RWPE2 (cell line): ENCODE data around the gene EML6.
A peak's percentile ranks its signal among the peaks of the same experiment; 100 is the strongest.

Experiments used
- ATAC-seq: fragments of 200-7000 bp; cut with Tn5 transposase; 3 replicates; pipeline ENCODE4 v1.9.1; 2021; ENCODE audit warnings: low read depth
- DNase-seq: peaks from one replicate; pipeline ENCODE4 v3.0.0-alpha.2; 2020; ENCODE audit warnings: low spot score
- H3K27ac ChIP-seq: fragments of 450-650 bp; 2 replicates; pipeline ENCODE4 v1.5.1; 2017; ENCODE audit warnings: mild to moderate bottlenecking; ENCODE audit not compliant: poor library complexity, severe bottlenecking
- H3K27me3 ChIP-seq: fragments of 250-450 bp; sonication (Bioruptor Pico); 2 replicates; pipeline ENCODE4 v1.5.1; 2021; ENCODE audit warnings: mild to moderate bottlenecking, moderate library complexity; ENCODE audit not compliant: insufficient read depth, poor library complexity, severe bottlenecking
- H3K36me3 ChIP-seq: fragments of 250-450 bp; sonication (Bioruptor Pico); 2 replicates; pipeline ENCODE4 v1.5.1; 2020; ENCODE audit warnings: low read depth, mild to moderate bottlenecking, moderate library complexity
- H3K4me1 ChIP-seq: fragments of 250-450 bp; sonication (Bioruptor Pico); 2 replicates; pipeline ENCODE4 v1.5.1; 2021; ENCODE audit warnings: mild to moderate bottlenecking, moderate library complexity; ENCODE audit not compliant: insufficient read depth, poor library complexity, severe bottlenecking
- H3K4me3 ChIP-seq: fragments of 250-450 bp; sonication (Bioruptor Pico); 2 replicates; pipeline ENCODE4 v1.5.1; 2021; ENCODE audit warnings: mild to moderate bottlenecking, moderate library complexity; ENCODE audit not compliant: severe bottlenecking
- H3K9me3 ChIP-seq: fragments of 250-450 bp; sonication (Bioruptor Pico); 2 replicates; pipeline ENCODE4 v1.5.1; 2021; ENCODE audit warnings: mild to moderate bottlenecking, moderate library complexity; ENCODE audit not compliant: severe bottlenecking
- TF ChIP-seq, protein P1 (sequence below): fragments of 450-650 bp; IDR thresholded peaks from one replicate; pipeline ENCODE4 v1.5.1; 2017; ENCODE audit warnings: mild to moderate bottlenecking, moderate library complexity; ENCODE audit not compliant: poor library complexity, severe bottlenecking

EML6 gene

DNA sequence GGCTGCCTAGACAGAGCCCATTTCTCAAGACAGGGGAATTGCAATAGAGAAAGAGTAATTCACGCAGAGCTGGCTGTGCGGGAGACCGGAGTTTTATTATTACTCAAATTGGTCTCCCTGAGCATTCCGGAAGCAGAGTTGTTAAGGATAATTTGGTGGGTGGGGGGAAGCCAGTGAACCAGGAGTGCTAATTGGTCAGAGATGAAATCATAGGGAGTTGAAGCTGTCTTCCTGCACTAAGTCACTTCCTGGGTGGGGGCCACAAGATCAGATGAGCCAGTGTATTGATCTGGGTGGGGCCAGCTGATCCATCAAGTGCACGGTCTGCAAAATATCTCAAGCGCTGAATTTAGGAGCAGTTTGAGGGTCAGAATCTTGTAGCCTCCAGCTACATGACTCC, 242.0 kb downstream of the EML6 start:
- Histone ChIP-seq H3K4me3 (no peak overlapping the region), H3K36me3 (peaks cover 8% of the 10 kb centered on the region), H3K27ac (peak overlapping the region; percentile 48), H3K4me1 (peaks cover 14% of the 10 kb centered on the region), H3K9me3 (no peaks in the 10 kb centered on the region), H3K27me3 (no peaks in the 10 kb centered on the region)
- TF ChIP-seq, protein P1, sequence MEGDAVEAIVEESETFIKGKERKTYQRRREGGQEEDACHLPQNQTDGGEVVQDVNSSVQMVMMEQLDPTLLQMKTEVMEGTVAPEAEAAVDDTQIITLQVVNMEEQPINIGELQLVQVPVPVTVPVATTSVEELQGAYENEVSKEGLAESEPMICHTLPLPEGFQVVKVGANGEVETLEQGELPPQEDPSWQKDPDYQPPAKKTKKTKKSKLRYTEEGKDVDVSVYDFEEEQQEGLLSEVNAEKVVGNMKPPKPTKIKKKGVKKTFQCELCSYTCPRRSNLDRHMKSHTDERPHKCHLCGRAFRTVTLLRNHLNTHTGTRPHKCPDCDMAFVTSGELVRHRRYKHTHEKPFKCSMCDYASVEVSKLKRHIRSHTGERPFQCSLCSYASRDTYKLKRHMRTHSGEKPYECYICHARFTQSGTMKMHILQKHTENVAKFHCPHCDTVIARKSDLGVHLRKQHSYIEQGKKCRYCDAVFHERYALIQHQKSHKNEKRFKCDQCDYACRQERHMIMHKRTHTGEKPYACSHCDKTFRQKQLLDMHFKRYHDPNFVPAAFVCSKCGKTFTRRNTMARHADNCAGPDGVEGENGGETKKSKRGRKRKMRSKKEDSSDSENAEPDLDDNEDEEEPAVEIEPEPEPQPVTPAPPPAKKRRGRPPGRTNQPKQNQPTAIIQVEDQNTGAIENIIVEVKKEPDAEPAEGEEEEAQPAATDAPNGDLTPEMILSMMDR: no peak
- ATAC-seq: no peak
- no peak for DNase-seq

DNA sequence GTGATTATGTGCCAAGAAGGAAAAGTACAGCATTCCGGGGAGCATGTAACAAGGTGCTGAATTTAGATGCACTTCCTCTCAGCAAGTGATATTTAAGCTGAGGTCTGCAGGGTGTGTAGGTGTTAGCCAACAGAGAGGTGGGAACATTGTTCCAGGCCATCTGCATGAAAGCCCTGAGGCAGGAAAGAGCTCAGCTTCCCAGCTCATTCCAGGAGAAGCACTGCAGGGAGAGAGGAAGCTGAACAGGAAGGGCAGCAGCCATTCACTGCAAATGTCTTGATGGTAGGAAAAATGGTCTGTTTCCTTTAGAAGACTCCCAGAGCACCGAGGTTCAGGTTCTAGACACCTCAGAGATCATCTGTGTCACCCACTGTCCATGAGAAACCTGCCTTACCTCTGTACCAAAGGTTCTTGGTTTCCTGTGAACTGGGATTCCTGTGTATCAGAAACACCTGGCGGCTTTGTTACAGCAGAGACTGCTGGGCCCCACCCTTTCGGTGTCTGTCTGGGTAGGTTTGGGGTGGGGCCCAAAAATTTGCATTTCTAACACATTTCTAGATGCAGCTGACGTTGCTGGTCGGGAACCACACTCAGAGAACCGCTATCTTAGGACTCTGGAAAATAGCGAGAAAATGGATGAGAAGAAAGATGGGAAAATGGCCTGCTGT, 242.8 kb downstream of the EML6 start:
- H3K27ac ChIP-seq: peak overlapping the region; percentile 48
- H3K27me3 ChIP-seq: no peaks in the 10 kb centered on the region
- H3K9me3 ChIP-seq: no peaks in the 10 kb centered on the region
- TF ChIP-seq, protein P1: no peak
- ATAC-seq: peak; percentile 76
- H3K4me3 ChIP-seq: no peak overlapping the region
- peaks cover 15% of the 10 kb centered on the region for H3K36me3 ChIP-seq
- peaks cover 14% of the 10 kb centered on the region for H3K4me1 ChIP-seq
- no peak for DNase-seq

DNA sequence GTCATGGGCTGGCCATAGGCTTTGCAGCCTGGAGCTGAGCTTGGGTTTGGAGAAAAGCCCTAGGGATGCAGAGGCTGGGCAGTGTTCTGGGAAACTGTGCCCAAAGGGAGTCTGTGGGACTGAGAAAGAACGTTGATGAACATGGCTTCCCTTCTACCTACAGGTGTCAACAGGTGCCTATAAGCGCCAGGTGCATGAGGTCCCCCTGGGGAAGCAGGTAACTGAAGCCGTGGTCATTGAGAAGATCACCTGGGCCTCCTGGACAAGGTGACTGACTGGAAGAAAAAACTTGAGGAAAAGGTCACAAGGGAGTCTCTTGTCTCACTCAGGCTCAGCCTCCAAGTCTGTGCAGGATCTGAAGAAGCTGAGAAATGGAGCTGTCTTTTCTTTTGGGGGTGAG, 243.4 kb downstream of the EML6 start:
- ATAC-seq (no peak), DNase-seq (no peak)
- peaks cover 20% of the 10 kb centered on the region for H3K36me3 ChIP-seq
- H3K27me3 ChIP-seq: no peaks in the 10 kb centered on the region
- peak overlapping the region; percentile 48 for H3K27ac ChIP-seq
- H3K4me1 ChIP-seq: peaks cover 14% of the 10 kb centered on the region
- no peaks in the 10 kb centered on the region for H3K9me3 ChIP-seq
- TF ChIP-seq, protein P1: no peak
- H3K4me3 ChIP-seq: no peak overlapping the region

DNA sequence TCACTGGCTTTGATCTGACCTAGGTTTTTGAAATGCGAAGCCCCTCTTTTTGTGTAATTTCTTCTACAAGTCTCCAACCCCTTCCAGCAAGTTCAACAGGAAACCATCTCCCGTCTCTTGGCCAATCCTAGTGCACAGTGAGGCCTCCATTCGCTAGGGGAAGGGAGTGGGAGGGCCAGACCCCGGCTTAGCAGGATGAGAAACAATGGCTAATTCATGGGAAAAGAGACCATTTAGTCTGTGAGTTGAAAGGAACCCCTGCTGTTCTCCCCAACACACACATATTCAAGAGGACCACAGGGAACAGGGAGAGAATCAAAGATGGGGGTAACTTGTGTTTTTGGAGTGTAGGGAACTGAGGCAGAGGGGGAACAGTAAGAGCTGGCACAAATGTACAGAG, 243.8 kb downstream of the EML6 start:
- Histone ChIP-seq H3K4me3 (no peak overlapping the region), H3K4me1 (peaks cover 14% of the 10 kb centered on the region), H3K27ac (no peak overlapping the region), H3K9me3 (no peaks in the 10 kb centered on the region), H3K27me3 (no peaks in the 10 kb centered on the region), H3K36me3 (peaks cover 25% of the 10 kb centered on the region)
- ATAC-seq (no peak), DNase-seq (no peak)
- TF ChIP-seq, protein P1: no peak

DNA sequence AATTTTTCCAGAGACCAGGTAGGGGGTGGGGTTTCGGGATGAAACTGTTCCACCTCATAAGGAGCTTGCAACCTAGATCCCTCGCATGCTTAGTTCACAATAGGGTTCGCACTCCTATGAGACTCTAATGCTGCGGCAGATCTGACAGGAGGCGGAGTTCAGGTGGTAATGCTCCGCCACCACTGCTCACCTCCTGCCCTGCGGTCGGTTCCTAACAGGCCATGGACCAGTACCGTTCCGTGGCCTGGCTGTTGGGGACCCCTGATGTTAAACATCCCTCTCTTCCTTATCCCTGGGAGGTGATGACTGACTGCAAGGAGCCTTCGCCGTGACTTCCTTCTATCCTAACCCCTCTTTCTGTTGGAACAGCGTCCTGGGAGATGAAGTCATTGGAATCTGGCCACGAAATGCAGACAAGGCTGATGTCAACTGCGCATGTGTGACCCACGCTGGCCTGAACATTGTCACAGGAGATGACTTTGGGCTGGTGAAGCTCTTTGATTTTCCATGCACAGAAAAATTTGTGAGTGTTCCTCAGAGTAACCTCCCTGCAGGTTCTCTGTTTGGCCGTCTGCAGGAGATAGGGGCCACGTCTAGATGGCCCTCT, 244.4 kb downstream of the EML6 start:
- ATAC-seq: no peak
- Histone ChIP-seq H3K27ac (no peak overlapping the region), H3K4me3 (no peak overlapping the region), H3K36me3 (peaks cover 31% of the 10 kb centered on the region), H3K27me3 (no peaks in the 10 kb centered on the region), H3K4me1 (peaks cover 14% of the 10 kb centered on the region), H3K9me3 (no peaks in the 10 kb centered on the region)
- TF ChIP-seq, protein P1: no peak
- no peak for DNase-seq
